ENCODE results near the gene NKX2-3.

NKX2-3 gene

DNA sequence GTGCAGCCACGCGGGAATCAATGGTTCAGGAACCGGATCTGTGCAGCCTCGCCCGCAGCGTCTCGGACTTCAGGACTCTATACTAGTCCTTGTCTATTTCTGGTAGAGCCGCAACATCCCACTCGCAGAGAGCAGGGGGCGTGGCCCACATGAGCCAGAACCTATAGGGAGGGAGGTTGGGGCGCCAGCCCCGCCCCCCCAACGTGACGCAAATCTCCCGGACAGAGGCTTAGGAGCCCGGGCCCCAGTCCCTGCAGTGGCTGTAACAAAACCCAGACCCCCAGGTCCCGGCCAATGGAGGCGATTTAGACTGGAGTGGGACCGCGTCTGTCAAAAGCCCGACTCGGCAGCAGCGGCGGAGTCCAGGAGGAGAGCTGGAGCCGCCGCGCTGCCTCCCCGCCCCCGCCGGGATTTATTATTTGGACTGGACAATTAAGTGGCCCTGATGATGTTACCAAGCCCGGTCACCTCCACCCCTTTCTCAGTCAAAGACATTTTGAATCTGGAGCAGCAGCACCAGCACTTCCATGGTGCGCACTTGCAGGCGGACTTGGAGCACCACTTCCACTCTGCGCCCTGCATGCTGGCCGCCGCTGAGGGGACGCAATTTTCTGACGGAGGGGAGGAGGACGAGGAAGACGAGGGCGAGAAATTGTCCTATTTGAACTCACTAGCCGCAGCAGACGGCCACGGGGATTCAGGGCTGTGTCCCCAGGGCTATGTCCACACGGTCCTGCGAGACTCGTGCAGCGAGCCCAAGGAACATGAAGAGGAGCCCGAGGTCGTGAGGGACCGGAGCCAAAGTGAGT is at the start of gene NKX2-3:
TSS of gene NKX2-3 (plus strand) at position 256 of the 809 bp plus-strand sequence. CDS start at position 446, 190 bp downstream.
- in situ Hi-C loops (cut with MboI; ENCODE audit: low sequenced_read_pairs): no loop called here

DNA sequence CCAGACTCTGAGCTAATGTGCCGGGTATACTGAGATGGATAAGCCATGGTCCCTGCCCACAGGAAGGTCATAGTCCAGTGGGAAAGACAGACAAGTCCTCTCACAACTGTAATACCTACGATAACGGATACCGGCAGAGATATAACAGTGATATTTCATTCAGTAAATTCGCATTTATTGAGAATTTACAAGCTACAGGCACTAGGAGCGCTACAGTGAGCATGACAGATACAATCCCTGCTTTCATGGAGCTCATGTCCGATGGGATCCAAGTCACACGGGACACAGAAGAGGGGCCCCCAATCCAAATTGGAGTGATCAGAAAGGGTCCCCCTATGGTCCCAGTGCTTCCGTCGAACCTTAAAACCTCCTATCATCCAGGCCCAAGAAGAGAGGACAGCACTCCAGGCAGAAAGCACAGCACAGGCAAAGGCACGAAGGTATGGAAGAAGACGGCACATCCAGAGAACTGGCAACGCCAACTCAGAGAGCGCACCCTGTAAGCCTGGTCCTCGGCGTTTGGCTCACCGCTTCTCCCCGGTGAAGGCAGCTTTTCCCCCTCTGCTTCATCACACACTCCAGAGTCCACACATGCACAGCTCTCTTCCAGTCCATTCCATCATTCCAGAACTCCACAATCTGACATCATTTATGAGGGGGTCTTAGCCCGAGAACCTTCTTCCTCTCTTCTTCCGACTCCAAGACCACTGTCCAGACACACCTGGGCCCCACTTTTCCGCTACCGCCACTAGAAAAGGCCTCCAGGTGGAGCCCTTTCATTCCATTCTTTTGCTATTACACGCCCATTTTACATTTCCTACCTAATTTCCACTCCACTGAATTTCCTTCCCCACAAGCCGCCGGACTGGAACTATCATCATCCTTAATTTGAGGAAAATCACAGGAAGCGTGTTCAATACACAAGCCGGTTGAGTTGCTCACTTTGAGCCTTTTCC is 47.8 kb upstream of the NKX2-3 start:
- in situ Hi-C loops (cut with MboI; ENCODE audit: low sequenced_read_pairs): no loop called here

- in situ Hi-C loops (cut with MboI; ENCODE audit: low sequenced_read_pairs): no loop called here
Measured at GRCh38 chr10:99487125-99487807, 45.5 kb upstream of the NKX2-3 start.

- in situ Hi-C loops (cut with MboI; ENCODE audit: low sequenced_read_pairs): no loop called here
Measured at GRCh38 chr10:99489271-99489670, 43.5 kb upstream of the NKX2-3 start.

- in situ Hi-C loops (cut with MboI; ENCODE audit: low sequenced_read_pairs): no loop called here
Measured at GRCh38 chr10:99497343-99498025, 35.3 kb upstream of the NKX2-3 start.

DNA sequence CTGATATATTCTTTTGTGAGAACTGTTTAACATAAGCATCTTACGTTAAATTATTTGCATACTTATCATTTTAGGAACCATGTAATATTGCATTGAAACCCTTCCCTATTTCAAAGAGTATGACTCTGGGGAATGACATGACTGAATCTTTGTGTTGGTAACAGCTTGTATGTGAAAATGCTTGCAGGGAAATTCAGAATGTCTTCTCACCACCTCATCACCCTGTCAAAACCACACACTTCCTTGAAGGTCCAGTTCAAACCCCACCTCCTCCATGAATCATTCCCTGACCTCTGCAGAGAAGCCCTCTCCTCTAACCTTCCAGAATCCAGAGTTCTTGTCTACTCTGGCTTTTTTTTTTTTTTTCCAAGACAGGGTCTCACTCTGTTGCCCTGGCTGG is 26.3 kb upstream of the NKX2-3 start:
- in situ Hi-C loops (cut with MboI; ENCODE audit: low sequenced_read_pairs): no loop called here

DNA sequence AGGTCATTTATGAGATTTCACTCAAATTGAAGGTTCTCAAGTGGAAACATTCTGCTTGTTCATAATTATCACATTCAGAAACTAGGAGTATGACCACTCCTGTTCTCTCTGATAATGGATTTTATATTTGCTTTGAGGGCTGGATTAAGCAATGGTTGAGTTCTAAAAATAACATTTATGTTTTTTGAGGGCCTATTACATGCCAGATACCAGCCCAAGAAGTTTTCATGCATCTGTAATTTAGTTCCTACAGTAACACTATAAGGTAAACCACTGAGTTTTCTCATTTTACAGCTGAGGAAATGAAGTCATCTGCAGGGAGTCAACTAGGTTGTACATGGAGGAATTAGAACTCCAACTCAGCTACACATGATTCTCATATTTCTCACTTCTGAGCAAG is 25.5 kb upstream of the NKX2-3 start:
- in situ Hi-C loops (cut with MboI; ENCODE audit: low sequenced_read_pairs): no loop called here

- in situ Hi-C loops (cut with MboI; ENCODE audit: low sequenced_read_pairs): no loop called here
Measured at GRCh38 chr10:99513061-99513460, 19.7 kb upstream of the NKX2-3 start.

DNA sequence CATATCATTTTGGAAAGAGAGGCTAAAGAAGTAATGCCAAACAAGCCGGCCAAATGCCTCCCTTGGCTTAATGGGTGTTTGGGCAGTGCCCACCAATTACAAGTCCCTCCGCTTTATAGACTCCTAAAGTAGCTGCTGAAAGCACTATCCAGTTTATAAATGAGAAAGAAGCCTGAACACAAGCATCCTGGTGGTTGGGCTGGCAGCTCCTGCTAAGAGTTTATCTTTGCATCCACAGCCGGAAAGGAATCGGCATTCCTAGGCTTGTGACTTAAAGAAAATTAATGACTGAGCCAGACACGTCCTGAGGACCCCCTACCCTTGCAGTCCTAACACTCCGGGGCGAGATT is 13.1 kb upstream of the NKX2-3 start:
- in situ Hi-C loops (cut with MboI; ENCODE audit: low sequenced_read_pairs): no loop called here

DNA sequence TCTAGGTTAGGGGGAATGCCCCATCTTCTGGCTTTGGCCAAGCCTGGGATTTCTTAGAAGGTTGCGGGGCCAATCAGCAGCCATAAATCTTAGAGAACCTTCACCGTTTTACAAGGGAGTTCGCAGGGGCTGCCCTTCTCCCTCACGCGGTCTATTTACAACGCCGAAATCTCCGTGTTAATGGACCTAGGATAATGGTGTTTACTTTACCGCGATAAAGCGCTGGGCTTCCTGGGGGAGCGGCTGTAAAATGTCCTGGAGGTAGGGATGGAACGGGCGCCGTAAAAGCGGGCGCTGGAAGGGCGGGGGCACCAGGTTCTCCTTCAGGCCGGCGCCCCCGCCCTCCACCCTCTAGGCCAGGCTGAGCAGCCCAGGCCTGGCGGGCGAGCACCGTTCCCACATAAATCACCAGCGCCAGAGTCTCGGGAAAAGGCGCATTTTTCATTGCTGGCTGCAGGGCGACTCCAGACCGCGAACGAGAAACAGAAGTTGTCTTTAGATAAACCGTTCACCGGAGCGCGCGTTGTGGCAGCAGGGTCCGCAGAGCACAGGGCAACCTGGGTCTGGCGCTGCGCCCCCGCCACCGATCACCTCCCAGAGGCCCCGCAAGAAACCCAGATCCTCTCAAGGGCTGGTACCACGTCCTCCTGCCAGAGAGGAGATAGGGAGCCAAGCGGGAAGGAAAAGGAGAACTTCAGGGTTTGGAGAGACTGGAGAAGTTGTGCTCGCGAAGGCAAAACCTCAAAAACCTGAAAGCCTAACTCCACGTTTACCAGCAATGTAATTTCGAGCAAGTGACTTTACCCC is 12.5 kb upstream of the NKX2-3 start:
- in situ Hi-C loops (cut with MboI; ENCODE audit: low sequenced_read_pairs): no loop called here

DNA sequence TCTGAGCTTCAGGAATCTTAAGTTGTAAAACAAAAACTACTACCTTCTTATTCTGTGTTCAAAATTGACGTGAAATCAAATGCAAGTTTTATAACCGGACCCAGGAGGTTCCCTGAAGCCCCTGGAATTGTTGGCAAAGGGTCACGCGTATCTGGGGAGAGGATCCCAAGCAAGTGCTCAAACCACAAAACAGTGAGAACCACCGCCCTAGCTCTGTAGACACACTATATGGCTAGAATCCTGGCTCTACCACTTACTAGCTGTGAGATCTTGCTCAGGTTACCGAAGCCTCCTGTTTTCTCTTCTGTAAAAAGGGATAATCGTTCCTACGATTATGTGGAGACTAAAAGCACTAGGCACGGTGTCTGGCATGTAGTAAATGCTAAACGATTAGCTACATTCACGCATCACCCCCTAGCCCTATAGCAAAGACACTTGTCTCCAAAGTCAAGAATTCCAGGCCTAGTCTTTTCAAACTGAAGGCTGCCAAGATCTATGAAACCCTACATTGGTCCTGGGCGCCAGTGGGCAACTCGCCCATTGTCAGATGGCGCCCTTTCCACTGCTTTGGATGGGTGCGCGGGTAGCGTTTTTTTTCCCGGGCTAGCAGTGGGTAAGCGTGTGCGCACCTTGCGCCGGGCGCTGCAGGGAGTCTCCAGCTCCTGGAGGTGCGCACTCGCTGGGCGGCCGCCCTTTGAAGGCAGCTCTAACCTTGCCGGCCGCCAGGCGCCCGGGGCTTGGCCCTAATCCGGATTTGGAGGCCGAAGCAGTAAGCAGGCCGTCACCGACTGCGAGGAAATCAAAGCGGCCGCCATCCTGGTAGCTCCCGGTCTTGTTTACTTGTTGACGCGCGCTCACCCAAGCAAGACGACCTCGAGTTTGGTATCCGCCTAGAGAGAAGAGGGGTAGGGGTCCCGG is 11.6 kb upstream of the NKX2-3 start:
- in situ Hi-C loops (cut with MboI; ENCODE audit: low sequenced_read_pairs): no loop called here

DNA sequence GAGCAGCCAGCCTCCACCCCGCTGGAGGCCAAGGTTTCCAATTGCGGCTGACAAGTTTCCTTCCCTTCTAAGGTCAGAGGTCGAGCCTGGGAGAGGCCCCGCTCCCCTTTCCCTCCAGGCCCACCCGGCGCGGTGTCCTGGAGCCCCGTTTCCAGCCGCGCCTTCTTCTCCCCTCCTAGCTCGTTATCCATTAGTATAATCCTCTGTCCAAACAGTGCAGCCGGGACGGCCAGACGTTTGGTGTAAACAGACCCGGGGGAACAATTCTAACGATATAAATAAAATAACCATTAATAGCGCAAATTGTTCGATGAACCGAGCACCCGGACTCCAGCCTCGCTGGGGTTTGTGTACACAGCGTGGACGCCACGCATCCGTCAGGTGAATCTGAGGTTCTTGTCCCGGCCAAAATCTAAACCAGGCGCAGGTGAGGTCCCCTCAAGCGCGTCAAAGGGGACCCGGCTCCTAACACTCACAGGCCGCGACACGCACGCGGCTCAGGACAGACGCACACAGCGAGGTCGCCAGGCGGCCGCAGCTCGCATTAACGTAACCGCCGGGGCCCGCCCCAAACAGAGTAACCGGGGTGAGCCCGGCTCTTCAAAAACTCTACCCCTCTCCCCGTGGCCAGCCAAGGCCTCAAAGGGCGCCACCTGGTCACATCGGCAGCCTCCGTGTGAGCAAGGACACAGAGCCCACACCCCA is 10.8 kb upstream of the NKX2-3 start:
- in situ Hi-C loops (cut with MboI; ENCODE audit: low sequenced_read_pairs): no loop called here

DNA sequence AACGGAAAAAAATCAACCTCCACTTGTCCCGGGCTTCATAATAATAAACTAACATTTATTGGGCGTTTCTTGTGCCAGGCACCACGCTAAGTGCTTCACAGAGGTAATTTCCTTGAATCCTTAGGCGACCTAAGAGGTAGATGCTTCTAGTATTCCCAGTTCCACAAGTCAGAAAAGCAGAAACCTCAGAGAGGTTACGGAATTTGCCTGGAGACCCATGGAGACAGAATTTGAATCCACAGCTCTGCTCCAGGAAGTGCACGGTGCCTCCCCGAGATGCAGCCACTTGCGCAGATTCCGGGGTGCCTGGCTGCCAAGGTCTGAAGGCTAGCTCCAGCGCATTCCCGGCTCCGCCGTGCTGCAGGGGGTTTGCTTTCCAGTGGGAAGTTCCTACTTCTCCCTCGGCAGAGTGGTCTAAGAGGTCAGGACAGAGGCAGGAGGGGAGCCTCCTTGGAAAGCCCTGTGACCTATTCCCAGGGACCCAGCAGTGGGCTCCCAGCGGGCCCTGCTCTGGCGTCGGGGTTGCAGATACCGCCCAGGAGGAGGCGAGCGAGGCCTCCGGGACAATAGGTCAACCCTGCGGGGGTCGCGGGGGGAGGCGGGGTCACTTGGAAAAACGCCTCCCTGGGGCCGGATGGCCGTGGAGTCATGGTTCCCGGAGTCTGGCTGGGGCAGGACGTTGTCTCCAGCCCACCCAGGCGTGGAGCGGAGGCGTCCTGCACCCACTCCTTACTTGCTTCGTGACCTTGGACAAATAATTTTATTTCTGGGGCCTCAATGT is 10.1 kb upstream of the NKX2-3 start:
- in situ Hi-C loops (cut with MboI; ENCODE audit: low sequenced_read_pairs): no loop called here

GRCh38 chr10:99523251-99523773 is 9.4 kb upstream of the NKX2-3 start:
- in situ Hi-C loops (cut with MboI; ENCODE audit: low sequenced_read_pairs): no loop called here

DNA sequence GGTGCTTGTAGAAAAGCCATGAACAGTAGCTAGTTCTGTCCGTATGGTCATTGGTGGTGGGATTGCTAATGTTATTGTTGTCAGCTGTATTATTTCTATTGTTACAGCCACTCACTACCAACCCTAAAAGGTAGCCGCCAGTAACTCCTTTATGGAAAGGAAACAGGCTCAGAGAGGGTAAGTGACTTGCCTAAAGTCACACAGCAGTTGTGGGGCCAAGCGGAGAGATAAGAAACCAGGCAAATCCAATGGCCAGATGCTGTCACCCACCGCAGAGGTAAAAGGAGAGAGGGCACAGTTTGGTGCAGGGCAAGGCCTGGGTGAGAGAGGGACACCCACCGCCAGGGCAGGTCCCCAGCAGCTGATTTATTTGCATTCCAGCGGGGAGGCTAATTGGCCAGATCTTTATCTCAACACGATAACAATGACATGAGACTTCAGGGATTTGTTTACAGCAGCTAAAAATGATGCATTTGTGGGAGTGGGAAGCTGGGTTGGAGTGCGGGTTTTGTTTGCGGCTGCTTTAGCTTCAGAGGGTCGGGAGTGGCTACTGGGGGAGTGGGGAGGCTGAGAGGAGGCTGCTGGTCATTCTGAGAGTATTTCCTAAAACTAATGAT is 8.6 kb upstream of the NKX2-3 start:
- in situ Hi-C loops (cut with MboI; ENCODE audit: low sequenced_read_pairs): no loop called here

- in situ Hi-C loops (cut with MboI; ENCODE audit: low sequenced_read_pairs): no loop called here
Measured at GRCh38 chr10:99524736-99525380, 7.9 kb upstream of the NKX2-3 start.
